OCI-LY7 (cell line): ENCODE measurements around the gene SLC8A1. TPM values are rescaled to one million over a fixed set of nuclear protein-coding genes. Genes with fewer than 3 reads are reported as not detected.

Experiments used
- BruUV-seq: library from RNA; stranded (reverse); fragments of 400-500 nt; replicated peaks from 2 replicates; lab custom pipeline; 2021; lab: Mats Ljungman, UMichigan
- CTCF ChIA-PET: fragments of 300-600 bp; sonication (Branson Sonifier 250); formaldehyde crosslinking; loops from one replicate; lab custom pipeline; 2022; ENCODE audit warnings: antibody characterized with exemption; ENCODE audit not compliant: unreplicated experiment; lab: Charles Lee
- POLR2A ChIA-PET: fragments of 300-600 bp; sonication (Branson Sonifier 250); formaldehyde crosslinking; loops from one replicate; lab custom pipeline; 2022; ENCODE audit warnings: antibody characterized with exemption; lab: Charles Lee
- DNase-seq: peaks from one replicate; pipeline ENCODE4 v3.0.0-alpha.2; 2015; ENCODE audit warnings: low spot score
- H2AFZ ChIP-seq: fragments of 200-600 bp; sonication (generic), shearing (Covaris generic); 2 replicates; pipeline ENCODE4 v1.6.1; 2014; ENCODE audit warnings: mild to moderate bottlenecking, antibody characterized with exemption, low read length, moderate library complexity
- H3K27ac ChIP-seq: fragments of 200-600 bp; sonication (generic); 2 replicates; pipeline ENCODE4 v1.5.1; 2014; ENCODE audit warnings: mixed run types, low read depth, mild to moderate bottlenecking, moderate library complexity, low read length, inconsistent platforms; ENCODE audit not compliant: poor library complexity, severe bottlenecking
- H3K36me3 ChIP-seq: fragments of 200-600 bp; sonication (generic); 2 replicates; pipeline ENCODE4 v1.6.1; 2014; ENCODE audit warnings: mild to moderate bottlenecking, antibody characterized with exemption, low read length, moderate library complexity, mixed read lengths; ENCODE audit not compliant: insufficient read depth
- H3K4me1 ChIP-seq: fragments of 200-600 bp; sonication (generic); 2 replicates; pipeline ENCODE4 v1.5.1; 2014; ENCODE audit warnings: mild to moderate bottlenecking, low read length; ENCODE audit not compliant: insufficient read depth, poor library complexity, severe bottlenecking
- H3K4me2 ChIP-seq: fragments of 200-600 bp; sonication (generic); 2 replicates; pipeline ENCODE4 v1.6.1; 2014; ENCODE audit warnings: mild to moderate bottlenecking, low read length
- H3K4me3 ChIP-seq: fragments of 200-600 bp; sonication (generic); 2 replicates; pipeline ENCODE4 v1.5.1; 2014; ENCODE audit warnings: mild to moderate bottlenecking, low read depth, low read length; ENCODE audit not compliant: poor library complexity, severe bottlenecking
- H3K79me2 ChIP-seq: fragments of 200-600 bp; sonication (generic); 2 replicates; pipeline ENCODE4 v1.6.1; 2016; ENCODE audit warnings: low read depth, mild to moderate bottlenecking, low read length, moderate library complexity, mixed read lengths; ENCODE audit not compliant: insufficient read depth
- H3K9me2 ChIP-seq: fragments of 200-600 bp; sonication (generic); 2 replicates; pipeline ENCODE4 v1.6.1; 2016; ENCODE audit warnings: mild to moderate bottlenecking, low read length, mixed read lengths; ENCODE audit not compliant: insufficient read depth
- H3K9me3 ChIP-seq: fragments of 200-600 bp; sonication (generic); 2 replicates; pipeline ENCODE4 v1.6.1; 2014; ENCODE audit warnings: mild to moderate bottlenecking, mixed run types, low read length, mixed read lengths
- H4K20me1 ChIP-seq: fragments of 200-600 bp; sonication (generic); 2 replicates; pipeline ENCODE4 v1.6.1; 2014; ENCODE audit warnings: mild to moderate bottlenecking, antibody characterized with exemption, low read length, moderate library complexity, mixed read lengths; ENCODE audit not compliant: insufficient read depth
- CTCF ChIP-seq: fragments of 200-600 bp; sonication (generic); conservative IDR thresholded peaks from 2 replicates; pipeline ENCODE4 v1.5.1; 2014; ENCODE audit warnings: mild to moderate bottlenecking, antibody characterized with exemption, low read length, moderate library complexity, mixed read lengths
- EZH2phosphoT487 ChIP-seq: fragments of 200-600 bp; sonication (generic); IDR thresholded peaks from 2 replicates; pipeline ENCODE4 v1.6.1; 2018; ENCODE audit warnings: low read depth, borderline replicate concordance, mild to moderate bottlenecking, mixed run types, antibody characterized with exemption, low read length, moderate library complexity, mixed read lengths
- intact Hi-C: fragments of 100-400 bp; cut with micrococcal nuclease; formaldehyde crosslinking; loops from one replicate; pipeline ENCODE4 v1.10.0; 2022; ENCODE audit not compliant: unreplicated experiment
- total RNA-seq, 2 experiments: library from RNA; depleted of rRNA in 1 of 2; stranded (reverse); fragments of >200 nt in 1 of 2; shearing (Covaris generic) in 1 of 2; gene quantifications; 2 replicates each; pipeline ENCODE4 v1.2.3, GENCODE V29; 2014 to 2022

SLC8A1 gene
- total RNA-seq, 2 experiments from 2014 or later: 3.6 to 7.3 TPM

- H3K9me3 ChIP-seq: no peaks in the 10 kb centered on the region
- H3K27ac ChIP-seq: peak overlapping the region; percentile 35
- no TSS peak for BruUV-seq
- intact Hi-C loops: loop anchor here (5.0 kb wide), 1 partner anchor 163 kb away; no protein-coding TSS in a partner anchor
- peak; percentile 41 for DNase-seq
- H3K4me2 ChIP-seq: peak overlapping the region; percentile 21; the same call in 1 of the 2 replicates
- no peak overlapping the region for H3K4me3 ChIP-seq
- H4K20me1 ChIP-seq: no peaks in the 10 kb centered on the region
- no peaks in the 10 kb centered on the region for H3K9me2 ChIP-seq
- no peaks in the 10 kb centered on the region for H3K79me2 ChIP-seq
- no peaks in the 10 kb centered on the region for H3K36me3 ChIP-seq
- TF ChIP-seq CTCF: peak; percentile 49
- no peak for TF ChIP-seq EZH2phosphoT487
- ChIA-PET POLR2A (interaction anchor here (0.8 to 4.3 kb wide), 5 partner anchors 8 to 90 kb away, joined by 3 to 25 read pairs (median 4); no protein-coding TSS in a partner anchor), CTCF (interaction anchor here (1.2 kb wide), 1 partner anchor 79 kb away, joined by 3 read pairs; no protein-coding TSS in a partner anchor)
- H3K4me1 ChIP-seq: peaks cover 77% of the 10 kb centered on the region
- peak overlapping the region; percentile 78; the same call in 1 of the 2 replicates for H2AFZ ChIP-seq
Observed at GRCh38 chr2:40284797-40285196, 167.1 kb downstream of the SLC8A1 start.

- H3K36me3 ChIP-seq: no peaks in the 10 kb centered on the region
- H3K79me2 ChIP-seq: no peaks in the 10 kb centered on the region
- H3K27ac ChIP-seq: peak overlapping the region; percentile 84
- BruUV-seq: no TSS peak
- H4K20me1 ChIP-seq: no peaks in the 10 kb centered on the region
- ChIA-PET POLR2A (interaction anchor here (0.5 to 4.3 kb wide), 18 partner anchors 9 to 1814 kb away, joined by 3 to 25 read pairs (median 4); no protein-coding TSS in a partner anchor), CTCF (no interaction called here)
- peak overlapping the region; percentile 88 for H3K4me2 ChIP-seq
- peak; percentile 44 for DNase-seq
- peak overlapping the region; percentile 94 for H2AFZ ChIP-seq
- H3K9me2 ChIP-seq: no peaks in the 10 kb centered on the region
- peaks cover 86% of the 10 kb centered on the region for H3K4me1 ChIP-seq
- intact Hi-C loops: loop anchor here (2.0 to 5.0 kb wide), 3 partner anchors 39 to 164 kb away; no protein-coding TSS in a partner anchor
- TF ChIP-seq EZH2phosphoT487: no peak
- peak overlapping the region; percentile 63 for H3K4me3 ChIP-seq
- H3K9me3 ChIP-seq: no peaks in the 10 kb centered on the region
Observed at GRCh38 chr2:40283111-40283909, 168.6 kb downstream of the SLC8A1 start.

GRCh38 chr2:40282428-40282827, 169.5 kb downstream of the SLC8A1 start:
- Histone ChIP-seq H3K27ac (peak overlapping the region; percentile 84), H3K79me2 (no peaks in the 10 kb centered on the region), H4K20me1 (no peaks in the 10 kb centered on the region), H3K4me2 (peak overlapping the region; percentile 88), H3K36me3 (no peaks in the 10 kb centered on the region), H3K9me3 (no peaks in the 10 kb centered on the region), H3K9me2 (no peaks in the 10 kb centered on the region), H3K4me1 (peaks cover 83% of the 10 kb centered on the region), H2AFZ (peak overlapping the region; percentile 94), H3K4me3 (peak overlapping the region; percentile 63)
- ChIA-PET CTCF (no interaction called here), POLR2A (interaction anchor here (0.5 to 4.3 kb wide), 10 partner anchors 10 to 1364 kb away, joined by 3 to 25 read pairs (median 5); no protein-coding TSS in a partner anchor)
- no TSS peak for BruUV-seq
- TF ChIP-seq EZH2phosphoT487: no peak
- no peak for TF ChIP-seq CTCF
- intact Hi-C loops: loop anchor here (2.0 to 5.0 kb wide), 3 partner anchors 38 to 165 kb away; no protein-coding TSS in a partner anchor
- peak; percentile 61 for DNase-seq
